ENCODE data around the gene DRD4. TPM values are rescaled to one million over a fixed set of nuclear protein-coding genes. Genes with fewer than 3 reads are reported as not detected.

Gene DRD4
- total and polyA plus RNA-seq, 2 donors (not counting 1 experiment from before 2014, with no cell fraction given), result not detected

DNA sequence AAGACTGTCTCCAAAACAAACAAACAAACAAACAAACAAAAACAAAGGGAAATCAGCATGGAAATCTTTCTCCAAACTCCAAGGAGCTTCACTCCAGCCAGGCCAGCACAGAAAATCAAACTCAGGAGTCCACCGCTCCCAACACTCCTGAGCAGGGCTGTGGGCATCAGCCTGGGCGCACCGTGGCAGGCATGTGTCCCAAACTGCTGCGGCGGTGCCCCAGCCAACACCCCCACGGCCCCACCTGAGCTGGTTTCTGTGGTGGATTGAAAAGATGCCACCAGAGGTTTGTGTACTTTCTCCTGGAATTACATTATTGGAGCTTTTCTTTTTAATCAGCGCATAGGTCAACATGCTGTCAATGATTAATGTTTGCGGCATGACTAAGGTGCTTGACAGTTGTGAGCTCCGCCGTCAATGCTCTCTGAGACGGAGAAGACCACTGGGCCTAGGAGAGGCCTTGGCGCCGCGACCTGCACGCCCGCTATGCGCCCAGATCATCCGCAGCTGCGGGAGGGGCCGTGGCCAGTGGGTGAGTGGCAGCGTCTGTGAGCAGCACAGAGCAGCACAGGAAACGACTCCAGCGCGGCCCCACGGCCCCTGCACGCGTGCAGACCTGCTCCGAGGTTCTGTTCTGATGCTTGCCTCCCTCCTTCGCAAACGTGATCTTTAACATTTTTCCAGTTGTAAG, 18.1 kb downstream of the DRD4 start:
- POLR2A ChIA-PET, result no interaction called here
- intact Hi-C loops (cut with micrococcal nuclease), result no loop called here

DNA sequence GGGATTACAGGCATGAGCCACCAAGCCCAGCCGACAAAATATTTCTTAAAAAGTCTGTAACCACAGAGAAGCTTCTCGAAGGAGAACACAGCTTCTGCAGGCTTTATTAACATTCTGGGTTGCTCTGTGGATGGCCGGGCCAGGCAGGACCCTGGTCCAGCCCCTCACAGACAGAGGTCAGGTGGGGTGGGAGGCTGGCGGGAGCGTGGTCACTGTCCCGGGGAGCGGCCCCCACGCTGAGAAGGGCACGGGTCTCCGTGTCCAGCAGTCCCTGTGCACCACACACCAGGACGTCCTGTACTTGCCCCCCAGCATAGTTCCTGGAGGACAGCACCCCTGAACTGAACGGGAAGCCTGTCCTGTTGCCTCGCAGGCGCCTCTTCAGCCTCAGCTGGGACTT, 19.4 kb downstream of the DRD4 start:
- TF ChIP-seq EZH2 (IDR thresholded peaks at IDR 0.05; ENCODE audit: borderline replicate concordance, insufficient read depth, low read depth, low read length, poor library complexity, severe bottlenecking), result no peak
- TF ChIP-seq, protein P1, sequence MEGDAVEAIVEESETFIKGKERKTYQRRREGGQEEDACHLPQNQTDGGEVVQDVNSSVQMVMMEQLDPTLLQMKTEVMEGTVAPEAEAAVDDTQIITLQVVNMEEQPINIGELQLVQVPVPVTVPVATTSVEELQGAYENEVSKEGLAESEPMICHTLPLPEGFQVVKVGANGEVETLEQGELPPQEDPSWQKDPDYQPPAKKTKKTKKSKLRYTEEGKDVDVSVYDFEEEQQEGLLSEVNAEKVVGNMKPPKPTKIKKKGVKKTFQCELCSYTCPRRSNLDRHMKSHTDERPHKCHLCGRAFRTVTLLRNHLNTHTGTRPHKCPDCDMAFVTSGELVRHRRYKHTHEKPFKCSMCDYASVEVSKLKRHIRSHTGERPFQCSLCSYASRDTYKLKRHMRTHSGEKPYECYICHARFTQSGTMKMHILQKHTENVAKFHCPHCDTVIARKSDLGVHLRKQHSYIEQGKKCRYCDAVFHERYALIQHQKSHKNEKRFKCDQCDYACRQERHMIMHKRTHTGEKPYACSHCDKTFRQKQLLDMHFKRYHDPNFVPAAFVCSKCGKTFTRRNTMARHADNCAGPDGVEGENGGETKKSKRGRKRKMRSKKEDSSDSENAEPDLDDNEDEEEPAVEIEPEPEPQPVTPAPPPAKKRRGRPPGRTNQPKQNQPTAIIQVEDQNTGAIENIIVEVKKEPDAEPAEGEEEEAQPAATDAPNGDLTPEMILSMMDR (IDR thresholded peaks at IDR 0.05), result no peak

More for the DNA sequence above, 18.1 kb downstream of the DRD4 start:
- DNase-seq (no peak), ATAC-seq (ENCODE audit: low read depth) (no peak)
- Histone ChIP-seq H3K27ac (ENCODE audit: low read length in 2 of 2) (no peak overlapping the region), H3K4me2 (replicated peaks; ENCODE audit: low read depth, low read length, poor library complexity, severe bottlenecking) (no peak overlapping the region), H3K9ac (ENCODE audit: low read length) (no peak overlapping the region), H3K27me3 (replicated peaks in 1 of 4; ENCODE audit: control extremely low read depth in 1 of 4, control insufficient read depth in 3 of 4, insufficient read depth in 4 of 4, low read length in 3 of 4) (no peaks in the 10 kb centered on the region), H3K36me3 (replicated peaks in 1 of 2; ENCODE audit: control extremely low read depth in 1 of 2, control insufficient read depth in 1 of 2, extremely low read depth in 1 of 2, insufficient read depth in 2 of 2, low read length in 1 of 2) (peaks cover 0 to 26% of the 10 kb centered on the region in 2 experiments), H4K20me1 (ENCODE audit: control insufficient read depth, insufficient read depth, low read length, poor library complexity, severe bottlenecking) (no peaks in the 10 kb centered on the region), H3K9me3 (ENCODE audit: control extremely low read depth in 1 of 3, control insufficient read depth in 2 of 3, insufficient read depth in 1 of 3, low read length in 2 of 3) (no peaks in the 10 kb centered on the region), H3K79me2 (ENCODE audit: control insufficient read depth, insufficient read depth, low read length) (peaks cover 4% of the 10 kb centered on the region), H3K4me3 (ENCODE audit: control extremely low read depth in 1 of 5, extremely low read depth in 1 of 5, insufficient read depth in 1 of 5, low read depth in 2 of 5, low read length in 4 of 5) (no peak overlapping the region), H2AFZ (ENCODE audit: insufficient read depth, low read depth, low read length, poor library complexity, severe bottlenecking) (no peak overlapping the region), H3K4me1 (ENCODE audit: control insufficient read depth in 2 of 2, insufficient read depth in 2 of 2, low read length in 2 of 2) (no peaks in the 10 kb centered on the region)
- Mint-ChIP-seq H3K4me3 (no peak overlapping the region), H3K27ac (no peak overlapping the region), H3K27me3 (no peaks in the 10 kb centered on the region), H3K4me1 (peaks cover 3% of the 10 kb centered on the region), H3K9me3 (ENCODE audit: insufficient read depth) (no peaks in the 10 kb centered on the region)
- CTCF ChIA-PET, result interaction anchor here (1.0 kb wide), 1 partner anchor 100 kb away, joined by 3 read pairs; no protein-coding TSS in a partner anchor
- 97% methylated on average over 23 of the region's 30 CpGs for WGBS (ENCODE audit: insufficient coverage)
- TF ChIP-seq, protein P1 (IDR thresholded peaks at IDR 0.05), result no peak
- no peak for TF ChIP-seq EZH2 (IDR thresholded peaks at IDR 0.05; ENCODE audit: borderline replicate concordance, insufficient read depth, low read depth, low read length, poor library complexity, severe bottlenecking)

More for the DNA sequence above, 19.4 kb downstream of the DRD4 start:
- ChIA-PET CTCF (no interaction called here), POLR2A (no interaction called here)
- H3K4me3 Mint-ChIP-seq, result no peak overlapping the region
- H3K79me2 ChIP-seq (ENCODE audit: control insufficient read depth, insufficient read depth, low read length), result peaks cover 10% of the 10 kb centered on the region
- H3K4me2 ChIP-seq (replicated peaks; ENCODE audit: low read depth, low read length, poor library complexity, severe bottlenecking), result no peak overlapping the region
- H3K9me3 ChIP-seq (ENCODE audit: control extremely low read depth in 1 of 3, control insufficient read depth in 2 of 3, insufficient read depth in 1 of 3, low read length in 2 of 3), result no peaks in the 10 kb centered on the region
- H3K27me3 ChIP-seq (replicated peaks in 1 of 4; ENCODE audit: control extremely low read depth in 1 of 4, control insufficient read depth in 3 of 4, insufficient read depth in 4 of 4, low read length in 3 of 4), result no peaks in the 10 kb centered on the region
- WGBS (ENCODE audit: insufficient coverage), result 96% methylated on average over 13 of the region's 14 CpGs
- intact Hi-C loops (cut with micrococcal nuclease), result no loop called here
- no peak overlapping the region for H3K27ac Mint-ChIP-seq
- H3K9me3 Mint-ChIP-seq (ENCODE audit: insufficient read depth), result no peaks in the 10 kb centered on the region
- peaks cover 0 to 18% of the 10 kb centered on the region in 2 experiments for H3K36me3 ChIP-seq (replicated peaks in 1 of 2; ENCODE audit: control extremely low read depth in 1 of 2, control insufficient read depth in 1 of 2, extremely low read depth in 1 of 2, insufficient read depth in 2 of 2, low read length in 1 of 2)
- H3K4me1 Mint-ChIP-seq, result peaks cover 3% of the 10 kb centered on the region
- no peak for ATAC-seq (ENCODE audit: low read depth)
- H3K4me1 ChIP-seq (ENCODE audit: control insufficient read depth in 2 of 2, insufficient read depth in 2 of 2, low read length in 2 of 2), result no peaks in the 10 kb centered on the region
- H2AFZ ChIP-seq (ENCODE audit: insufficient read depth, low read depth, low read length, poor library complexity, severe bottlenecking), result no peak overlapping the region
- no peak overlapping the region for H3K4me3 ChIP-seq (ENCODE audit: control extremely low read depth in 1 of 5, extremely low read depth in 1 of 5, insufficient read depth in 1 of 5, low read depth in 2 of 5, low read length in 4 of 5)
- no peaks in the 10 kb centered on the region for H3K27me3 Mint-ChIP-seq
- no peak overlapping the region for H3K9ac ChIP-seq (ENCODE audit: low read length)
- H3K27ac ChIP-seq (ENCODE audit: low read length in 2 of 2), result no peak overlapping the region
- H4K20me1 ChIP-seq (ENCODE audit: control insufficient read depth, insufficient read depth, low read length, poor library complexity, severe bottlenecking), result peaks cover 6% of the 10 kb centered on the region
- no peak for DNase-seq

All from B cell (primary cell).